H54 (cell line): ENCODE measurements around the gene ATP8A2.
"Not testable (repeated sequence)": the region's sequence is repeated elsewhere in the genome, so short reads cannot be mapped to it uniquely, and the experiment has no call there.

Source experiments
- DNase-seq: peaks from one replicate; pipeline ENCODE4 v3.0.0; 2011; ENCODE audit warnings: low spot score, mixed read lengths; ENCODE audit not compliant: insufficient read length
- FAIRE-seq: peaks from 3 replicates; lab custom pipeline; 2011; peaks lifted over from hg19 to GRCh38; lab: Jason Lieb, UNC
- POLR2A ChIP-seq: IDR thresholded peaks from 2 replicates; pipeline ENCODE4 v1.6.1; 2011; ENCODE audit warnings: low read depth, mild to moderate bottlenecking, low read length

Gene ATP8A2

DNA sequence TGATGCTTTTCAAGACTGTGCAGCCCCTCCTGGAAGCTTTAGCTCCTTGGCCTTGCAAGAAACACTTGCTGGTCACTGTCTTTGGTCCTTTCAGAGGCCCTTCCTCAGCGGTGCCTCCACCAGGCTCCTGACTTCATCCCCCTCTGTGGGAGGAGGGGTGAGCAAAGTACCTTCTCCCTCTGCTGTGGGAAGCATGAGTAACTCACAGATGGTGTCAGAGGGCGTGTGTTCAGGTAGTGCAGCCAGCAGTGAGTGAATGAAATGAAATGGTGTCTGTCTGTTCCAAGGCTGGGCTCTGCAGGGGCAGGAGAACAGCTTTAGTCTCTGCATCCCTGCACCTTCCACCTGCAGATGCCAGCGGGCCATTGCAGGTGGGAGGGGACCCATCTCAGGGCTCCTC, 577.1 kb downstream of the ATP8A2 start:
- no peak for TF ChIP-seq POLR2A
- DNase-seq (no peak), FAIRE-seq (no peak)

DNA sequence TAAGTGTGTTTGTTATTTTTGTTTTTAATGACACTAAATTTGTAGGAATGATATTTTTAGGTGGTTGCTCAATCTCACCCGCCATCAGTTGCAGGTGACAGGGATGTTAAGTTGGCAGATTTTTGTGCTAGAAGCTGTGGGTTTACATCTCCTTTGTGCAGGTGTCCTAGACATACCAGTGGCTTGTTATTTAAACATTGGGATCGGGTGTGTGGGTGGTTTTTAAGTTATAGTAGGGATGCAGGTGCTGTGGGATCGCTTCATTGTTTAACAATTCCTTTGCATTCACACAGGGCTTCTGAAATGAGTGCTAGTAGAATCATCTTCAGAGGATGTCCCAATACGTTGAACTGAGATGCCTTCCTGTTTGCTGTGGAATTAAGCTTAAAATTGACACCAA, 580.1 kb downstream of the ATP8A2 start:
- DNase-seq (no peak), FAIRE-seq (no peak)
- no peak for TF ChIP-seq POLR2A

DNA sequence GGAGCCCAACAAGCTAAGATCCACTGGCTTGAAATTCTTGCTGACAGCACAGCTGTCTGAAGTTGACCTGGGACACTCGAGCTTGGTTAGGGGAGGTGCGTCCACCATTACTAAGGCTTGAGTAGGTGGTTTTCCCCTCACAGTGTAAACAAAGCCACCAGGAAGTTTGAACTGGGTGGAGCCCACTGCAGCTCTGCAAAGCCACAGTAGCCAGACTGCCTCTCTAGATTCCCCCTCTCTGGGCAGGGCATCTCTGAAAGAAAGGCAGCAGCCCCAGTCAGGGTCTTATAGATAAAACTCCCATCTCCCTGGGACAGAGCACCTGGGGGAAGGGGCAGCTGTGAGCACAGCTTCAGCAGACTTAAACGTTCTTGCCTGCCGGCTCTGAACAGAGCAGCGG, 582.3 kb downstream of the ATP8A2 start:
- not testable (repeated sequence) for DNase-seq, FAIRE-seq

DNA sequence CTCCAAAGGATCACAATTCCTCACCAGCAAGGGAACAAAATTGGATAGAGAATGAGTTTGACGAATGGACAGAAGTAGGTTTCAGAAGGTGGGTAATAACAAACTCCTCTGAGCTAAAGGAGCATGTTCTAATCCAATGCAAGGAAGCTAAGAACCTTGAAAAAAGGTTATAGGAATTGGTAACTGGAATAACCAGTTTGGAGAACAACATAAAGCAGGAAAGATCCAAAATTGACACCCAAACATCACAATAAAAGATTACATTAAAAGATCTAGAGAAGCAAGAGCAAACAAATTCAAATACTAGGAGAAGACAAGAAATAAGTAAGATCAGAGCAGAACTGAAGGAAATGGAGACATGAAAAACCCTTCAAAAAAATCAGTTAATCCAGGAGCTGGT, 583.2 kb downstream of the ATP8A2 start:
- FAIRE-seq = not testable (repeated sequence)

DNA sequence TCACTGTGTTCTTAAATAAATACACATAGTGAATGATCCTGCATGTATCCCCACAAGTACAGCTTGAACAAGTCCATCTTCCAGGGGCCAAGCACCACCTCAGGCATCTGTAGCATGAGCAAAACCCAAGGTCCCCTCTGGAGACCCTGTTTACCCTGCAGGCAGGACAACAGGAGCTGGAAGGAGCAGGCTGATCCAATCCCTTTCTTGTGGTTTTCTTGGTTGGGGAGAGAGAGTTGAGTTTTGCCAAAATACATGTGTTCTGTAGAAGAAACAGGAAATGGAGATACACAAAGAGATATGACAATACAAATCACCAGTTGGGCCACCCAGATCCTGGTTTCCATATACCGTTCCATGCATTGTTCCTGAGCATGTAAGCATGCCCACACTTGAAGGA, 587.2 kb downstream of the ATP8A2 start:
- TF ChIP-seq POLR2A = no peak
- DNase-seq = no peak
- no peak for FAIRE-seq

More for the DNA sequence above, 583.2 kb downstream of the ATP8A2 start:
- not testable (repeated sequence) for DNase-seq

DNA sequence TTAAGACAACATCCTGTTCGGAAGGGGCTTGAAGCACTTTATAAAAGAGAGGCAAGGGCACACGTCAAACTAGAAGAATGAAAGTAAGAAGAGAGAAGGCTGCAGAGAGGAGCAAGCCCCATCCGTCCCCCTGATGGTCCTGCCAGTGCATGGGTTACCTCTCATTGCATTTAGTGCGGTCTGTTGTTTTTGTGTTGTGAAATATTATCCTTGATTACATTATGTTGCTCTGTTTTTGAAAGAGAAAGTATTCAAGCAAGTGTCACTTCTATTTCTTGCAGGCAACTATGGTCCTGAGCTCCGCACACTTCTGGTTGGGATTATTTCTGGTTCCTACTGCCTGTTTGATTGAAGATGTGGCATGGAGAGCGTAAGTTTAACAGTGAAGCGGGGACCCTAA, 589.5 kb downstream of the ATP8A2 start:
- DNase-seq = no peak
- FAIRE-seq = no peak
- no peak for TF ChIP-seq POLR2A

DNA sequence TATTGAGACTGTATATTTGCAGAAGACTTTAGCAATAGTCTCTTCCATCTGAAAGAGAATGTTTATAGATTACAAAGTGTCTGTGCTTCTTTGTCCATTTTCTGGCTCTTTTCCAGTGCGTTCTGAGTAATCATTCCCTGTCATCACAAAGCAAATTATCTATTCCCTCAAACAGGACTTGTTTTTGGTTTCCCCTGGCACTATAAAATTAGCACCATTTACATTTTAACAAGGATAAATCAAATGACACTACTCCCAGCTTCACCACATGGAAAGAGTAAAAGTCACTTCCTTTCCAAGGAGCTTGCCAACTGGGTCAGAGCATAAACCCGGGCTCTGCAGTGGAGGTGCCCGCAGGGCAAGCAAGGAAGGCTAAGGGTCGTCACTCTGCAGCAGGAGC, 591.9 kb downstream of the ATP8A2 start:
- FAIRE-seq = no peak
- TF ChIP-seq POLR2A = no peak
- no peak for DNase-seq

DNA sequence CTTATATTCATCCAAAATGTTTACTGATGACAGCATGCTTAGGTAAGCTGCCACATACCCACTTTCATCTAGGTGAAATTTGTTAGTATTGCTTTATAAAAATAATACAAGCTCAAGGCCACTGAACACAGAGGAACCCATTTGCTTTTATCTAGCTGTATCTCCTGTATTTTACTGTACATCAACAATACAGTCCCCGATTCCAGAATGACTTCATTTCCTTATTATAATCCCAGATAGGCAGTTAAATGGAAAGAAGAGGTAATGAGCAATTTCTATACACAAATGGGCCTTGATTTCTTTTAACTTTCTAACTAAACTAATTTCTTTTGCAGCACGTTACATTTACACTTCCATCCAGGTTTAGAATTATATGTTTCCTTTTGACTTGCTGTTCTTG, 593.8 kb downstream of the ATP8A2 start:
- DNase-seq (no peak), FAIRE-seq (no peak)
- TF ChIP-seq POLR2A = no peak

DNA sequence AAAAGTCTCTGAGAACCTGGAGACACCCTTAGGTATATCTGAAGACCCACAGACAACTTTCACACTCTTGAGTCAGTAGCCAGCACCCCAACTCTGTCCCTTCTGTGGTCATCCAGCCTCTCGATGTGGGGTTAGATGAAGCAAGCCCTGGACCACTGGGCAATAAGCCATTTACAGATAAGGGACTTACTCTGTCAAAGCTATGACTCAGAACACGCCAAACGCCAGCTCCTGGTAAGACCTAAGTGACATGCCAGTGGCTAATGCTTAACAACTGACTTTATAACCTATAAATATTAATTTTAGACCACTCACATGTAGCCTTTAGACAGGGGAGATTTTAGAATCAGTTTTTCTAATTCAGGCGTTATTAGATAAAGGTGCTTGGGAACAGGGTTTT, 594.3 kb downstream of the ATP8A2 start:
- TF ChIP-seq POLR2A = no peak

DNA sequence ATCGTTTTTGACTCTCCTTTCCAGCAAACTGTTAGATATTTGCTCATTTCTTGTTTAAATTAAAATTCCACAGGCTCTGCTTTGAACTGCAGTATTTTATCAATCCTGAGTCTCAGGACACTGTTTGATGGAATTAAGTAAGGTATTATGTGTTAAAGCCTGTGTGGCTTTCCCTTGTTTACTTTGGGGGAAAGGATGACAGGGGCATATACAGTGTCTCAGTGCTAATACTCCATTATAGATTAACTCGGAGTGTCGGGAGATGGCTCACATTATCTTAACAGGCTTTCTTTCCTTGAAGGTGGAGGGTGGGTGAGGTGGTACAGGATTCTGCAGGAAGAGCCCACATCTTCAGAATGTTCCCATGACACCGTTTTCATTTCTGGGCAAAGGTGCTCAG, 595.4 kb downstream of the ATP8A2 start:
- no peak for DNase-seq
- FAIRE-seq = no peak
- TF ChIP-seq POLR2A = no peak

More for the DNA sequence above, 594.3 kb downstream of the ATP8A2 start:
- FAIRE-seq = no peak
- no peak for DNase-seq

DNA sequence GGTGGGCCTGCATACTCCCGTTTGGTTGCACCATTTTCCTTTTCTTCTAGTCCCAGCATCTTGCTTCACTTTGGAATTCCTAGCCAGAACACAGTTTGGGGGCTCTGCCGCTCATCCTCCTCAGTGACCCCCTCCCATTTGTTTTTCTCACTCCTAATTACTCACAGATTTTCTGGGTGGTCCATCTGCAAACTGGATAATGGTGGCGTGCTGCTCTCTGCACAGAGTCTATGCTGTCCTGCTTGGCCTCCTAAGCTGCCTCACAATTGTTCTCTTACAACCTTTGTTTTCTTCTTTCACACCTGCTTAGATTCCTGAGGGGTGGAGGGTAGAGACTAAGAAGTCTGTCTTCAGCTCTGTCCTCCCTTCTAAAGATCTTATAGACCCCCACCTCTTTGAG, 599.3 kb downstream of the ATP8A2 start:
- DNase-seq = no peak
- TF ChIP-seq POLR2A = no peak
- no peak for FAIRE-seq

DNA sequence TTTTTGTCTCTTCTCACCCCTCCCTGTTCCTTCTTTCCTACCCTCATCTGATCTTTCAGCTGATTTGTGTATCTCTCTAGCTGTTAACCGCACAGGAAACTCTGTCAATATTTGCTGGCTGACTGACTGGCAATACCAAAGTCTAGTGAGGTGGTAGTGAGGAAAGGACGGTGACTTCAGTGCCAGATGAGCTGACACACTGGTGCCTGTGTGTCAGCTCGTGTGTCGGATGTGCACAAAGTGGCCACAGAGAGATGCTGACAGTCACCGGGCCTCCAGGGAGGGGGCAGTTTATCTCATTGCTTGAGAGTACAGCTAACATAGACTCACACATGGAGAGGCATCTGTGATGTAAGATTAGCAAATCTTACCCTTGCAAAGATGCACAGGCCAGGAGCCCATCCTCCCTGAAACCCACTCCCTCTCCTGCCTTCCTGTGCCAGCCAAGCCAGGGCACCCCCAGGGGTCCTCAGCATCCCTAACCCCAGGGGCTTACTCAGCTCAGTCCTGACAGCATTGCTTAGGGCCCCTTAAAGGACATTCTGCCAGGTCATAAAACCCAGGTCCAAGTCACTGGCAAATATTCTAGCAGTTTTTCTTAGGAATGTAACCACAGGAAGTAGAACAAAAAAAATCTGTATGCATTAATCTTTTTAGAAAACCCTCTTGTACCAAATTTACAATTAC, 599.8 kb downstream of the ATP8A2 start:
- FAIRE-seq (no peak), DNase-seq (no peak)
- TF ChIP-seq POLR2A = no peak

DNA sequence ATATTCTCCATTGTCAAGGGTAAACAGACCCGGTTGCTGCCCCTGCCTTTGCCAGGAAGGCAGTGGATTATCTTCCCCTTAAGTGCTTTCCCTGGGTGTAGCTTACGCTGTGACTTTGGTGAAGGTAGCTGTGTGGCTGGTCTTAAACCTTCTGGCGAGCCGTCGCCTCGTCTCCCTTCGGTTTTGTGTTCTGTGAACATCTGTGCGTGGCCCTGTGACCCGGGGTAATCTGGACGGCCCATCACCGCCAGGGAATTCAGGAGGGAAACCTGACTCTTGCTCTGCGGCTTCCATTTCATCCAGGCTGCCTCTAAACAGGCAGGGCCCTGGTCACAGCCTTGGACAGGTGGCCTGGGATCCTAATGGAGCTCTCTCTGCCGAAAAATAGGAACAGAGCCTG, 601.3 kb downstream of the ATP8A2 start:
- no peak for TF ChIP-seq POLR2A

DNA sequence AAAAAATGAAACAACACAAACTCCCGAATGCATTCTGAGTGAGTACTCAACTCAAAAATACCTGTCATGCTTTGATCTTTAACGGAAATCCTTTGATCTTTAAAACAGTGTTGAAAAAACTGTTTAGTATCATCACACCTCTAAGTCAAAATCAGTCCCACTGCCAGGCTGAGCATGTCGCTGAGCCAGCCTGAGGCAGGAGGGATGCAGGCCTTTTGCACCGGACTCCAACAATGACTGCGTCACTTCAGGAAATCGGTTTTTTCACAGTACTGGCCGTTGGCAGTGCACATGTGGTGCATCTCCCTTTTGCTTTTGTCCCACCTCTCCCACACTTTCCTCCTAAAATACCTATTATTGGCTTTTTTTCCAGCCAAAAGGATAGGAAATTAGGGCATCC, 601.8 kb downstream of the ATP8A2 start:
- no peak for TF ChIP-seq POLR2A
- FAIRE-seq (no peak), DNase-seq (no peak)

More for the DNA sequence above, 601.3 kb downstream of the ATP8A2 start:
- no peak for DNase-seq
- no peak for FAIRE-seq

DNA sequence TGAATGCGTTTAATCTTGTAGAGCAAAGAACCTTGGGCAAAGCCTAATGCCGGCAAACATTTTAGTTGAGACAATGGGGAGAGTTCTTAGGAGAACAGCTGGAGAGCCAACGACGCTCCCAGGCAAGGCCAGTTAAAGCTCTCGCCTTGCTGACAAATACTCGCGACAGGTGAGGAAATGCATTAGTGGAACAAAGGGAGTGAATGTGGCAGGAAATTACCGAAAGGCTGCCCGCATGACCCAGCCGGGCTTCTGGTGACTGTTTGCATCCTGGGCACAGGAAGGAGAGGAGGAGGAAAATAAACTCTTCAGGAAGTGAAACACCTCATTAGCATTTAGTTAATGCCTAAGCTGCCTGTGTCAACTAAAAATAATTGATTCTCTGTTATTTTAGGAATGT, 605.4 kb downstream of the ATP8A2 start:
- no peak for TF ChIP-seq POLR2A
- DNase-seq = no peak
- FAIRE-seq = no peak

DNA sequence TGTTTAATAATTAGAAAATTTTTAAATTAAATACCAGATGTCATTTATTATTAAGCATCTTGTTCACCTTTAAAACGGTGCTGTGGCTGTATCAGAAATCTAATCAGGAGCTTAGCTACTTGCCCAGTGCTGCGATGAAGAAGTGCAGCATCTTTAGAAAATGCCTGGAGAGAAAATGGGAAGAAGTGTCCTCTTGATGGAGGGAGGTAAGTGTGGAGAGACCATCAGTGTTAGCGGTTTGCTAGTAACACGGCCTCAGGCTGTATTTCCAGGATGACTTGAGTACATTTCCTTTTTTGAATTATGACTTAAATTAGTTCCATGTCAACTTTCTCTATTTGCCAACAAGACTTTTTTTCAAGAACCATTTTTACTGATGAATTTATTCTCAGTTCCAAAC, 605.9 kb downstream of the ATP8A2 start:
- FAIRE-seq (no peak), DNase-seq (no peak)
- TF ChIP-seq POLR2A = no peak

DNA sequence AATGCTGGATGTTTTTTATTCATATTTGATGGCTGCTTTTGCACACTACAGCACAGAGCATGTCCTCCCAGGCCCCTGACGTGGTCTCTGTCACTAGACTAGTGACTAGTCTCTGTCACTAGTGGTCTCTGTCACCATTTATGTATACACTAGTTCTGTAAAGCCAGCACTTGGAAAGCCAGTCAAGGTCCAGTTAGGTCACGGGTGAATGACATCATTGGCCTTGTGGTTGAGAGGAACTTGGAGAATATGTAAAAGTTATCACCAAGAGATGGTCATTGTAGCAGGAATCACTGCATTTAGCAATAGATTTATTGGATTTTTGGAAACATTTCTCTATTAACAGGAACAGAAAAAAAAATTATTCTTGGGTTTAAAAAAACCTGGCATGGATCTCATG, 607.2 kb downstream of the ATP8A2 start:
- no peak for TF ChIP-seq POLR2A
- no peak for DNase-seq
- FAIRE-seq = no peak
